ENCODE measurements around the gene L3MBTL4. TPM values are rescaled to one million over a fixed set of nuclear protein-coding genes. Genes with fewer than 3 reads are reported as not detected.
A peak's percentile ranks its signal among the peaks of the same experiment; 100 is the strongest.

L3MBTL4 gene
- polyA plus RNA-seq, 1 of the 3 experiments (the other 2 are of a cell fraction) = 0.02 TPM

DNA sequence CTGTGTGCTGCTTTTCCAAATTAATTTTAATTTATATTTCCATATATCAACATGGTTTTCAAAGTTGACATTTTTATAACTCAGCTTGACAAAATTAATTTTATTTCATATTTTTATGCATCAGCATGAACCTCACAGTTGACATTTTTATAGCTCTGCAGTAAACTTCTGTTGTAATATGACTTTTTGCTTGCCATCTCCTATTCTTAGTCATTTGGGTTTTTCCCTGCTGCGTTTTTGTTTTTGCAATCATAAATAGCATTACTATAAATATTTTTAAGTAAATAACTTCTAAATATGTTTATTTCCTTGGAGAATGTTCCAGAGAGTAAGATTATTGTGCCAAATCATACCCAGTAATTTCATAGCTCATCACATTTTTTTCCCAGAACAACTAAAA is 21.0 kb upstream of the L3MBTL4 start (continued):
- TF ChIP-seq, protein P1, sequence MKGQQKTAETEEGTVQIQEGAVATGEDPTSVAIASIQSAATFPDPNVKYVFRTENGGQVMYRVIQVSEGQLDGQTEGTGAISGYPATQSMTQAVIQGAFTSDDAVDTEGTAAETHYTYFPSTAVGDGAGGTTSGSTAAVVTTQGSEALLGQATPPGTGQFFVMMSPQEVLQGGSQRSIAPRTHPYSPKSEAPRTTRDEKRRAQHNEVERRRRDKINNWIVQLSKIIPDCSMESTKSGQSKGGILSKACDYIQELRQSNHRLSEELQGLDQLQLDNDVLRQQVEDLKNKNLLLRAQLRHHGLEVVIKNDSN (IDR thresholded peaks at IDR 0.05; ENCODE audit: borderline replicate concordance, low read depth) = no peak
- TF ChIP-seq NFIC (IDR thresholded peaks at IDR 0.05; ENCODE audit: borderline replicate concordance) = no peak
- TF ChIP-seq, protein P2, sequence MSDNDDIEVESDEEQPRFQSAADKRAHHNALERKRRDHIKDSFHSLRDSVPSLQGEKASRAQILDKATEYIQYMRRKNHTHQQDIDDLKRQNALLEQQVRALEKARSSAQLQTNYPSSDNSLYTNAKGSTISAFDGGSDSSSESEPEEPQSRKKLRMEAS (IDR thresholded peaks at IDR 0.05; ENCODE audit: low read depth) = no peak

DNA sequence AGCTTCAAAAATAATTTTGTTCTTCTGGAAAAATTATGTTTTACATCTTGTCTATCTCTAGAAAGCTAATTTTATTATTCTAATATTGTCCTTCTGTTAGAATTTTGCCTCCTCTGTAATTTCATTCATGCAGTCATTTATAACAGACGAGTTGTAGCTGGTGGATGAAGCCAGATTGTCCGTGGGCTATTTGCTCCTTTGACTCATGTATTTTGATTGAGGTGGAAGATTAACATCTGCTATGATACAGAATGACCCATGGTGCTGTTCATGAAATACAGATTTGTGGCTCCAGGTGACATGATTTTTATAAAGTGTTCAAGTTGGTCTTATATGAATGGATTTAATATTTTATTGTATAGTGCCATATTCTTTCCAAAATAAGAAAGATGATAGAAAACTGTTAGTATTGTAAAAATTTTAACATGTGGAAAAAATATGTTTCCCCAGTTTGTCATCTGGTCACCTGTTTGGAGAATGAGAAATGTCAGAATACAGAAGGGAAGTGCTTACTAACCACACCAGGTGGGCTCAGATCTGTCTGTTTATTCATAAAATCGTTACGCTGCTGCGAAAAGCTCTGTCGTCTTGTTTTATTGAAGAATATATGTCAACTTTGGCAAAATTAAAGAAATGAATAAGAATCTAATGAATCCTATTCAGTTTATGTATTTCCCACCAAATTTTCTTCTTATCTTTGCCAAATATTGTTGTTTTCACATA is 20.4 kb upstream of the L3MBTL4 start:
- H3K4me1 ChIP-seq (ENCODE audit: control insufficient read depth in 1 of 2, insufficient read depth in 2 of 2, low read depth in 1 of 2, low read length in 1 of 2) = peaks cover 0 to 3% of the 10 kb centered on the region in 2 experiments; a peak in 2 of 4 replicates
- DNase-seq = peak; percentile 80
- no peaks in the 10 kb centered on the region for H3K36me3 ChIP-seq (replicated peaks in 1 of 2; ENCODE audit: control insufficient read depth in 1 of 2, insufficient read depth in 2 of 2, low read length in 1 of 2)
- CTCF ChIA-PET = interaction anchor here (1.5 kb wide), 2 partner anchors 20 to 556 kb away, joined by 3 to 4 read pairs; partner anchors contain the start of gene L3MBTL4
- H4K20me1 ChIP-seq (ENCODE audit: insufficient read depth) = no peaks in the 10 kb centered on the region
- H3K9me2 ChIP-seq = no peaks in the 10 kb centered on the region
- H3F3A ChIP-seq (replicated peaks; ENCODE audit: insufficient read depth) = no peaks in the 10 kb centered on the region
- H2AFZ ChIP-seq (ENCODE audit: low read depth) = no peak overlapping the region
- no peak overlapping the region for H3K4me3 ChIP-seq (ENCODE audit: low read depth in 2 of 2, low read length in 1 of 2)
- H3K27me3 ChIP-seq (ENCODE audit: insufficient read depth) = no peaks in the 10 kb centered on the region
- no peaks in the 10 kb centered on the region for H3K79me2 ChIP-seq (ENCODE audit: insufficient read depth)
- H3K9ac ChIP-seq = no peak overlapping the region
- no peaks in the 10 kb centered on the region for H3K9me3 ChIP-seq
- H3K27ac ChIP-seq (ENCODE audit: low read depth in 2 of 2, low read length in 1 of 2) = no peak overlapping the region; a peak in 1 of 4 replicates
- 22% methylated on average over 6 of the region's 6 CpGs for WGBS (ENCODE audit: low lambda C conversion rate)
- no peak overlapping the region for H3K4me2 ChIP-seq
- POLR2A ChIA-PET = no interaction called here
- TF ChIP-seq YY1 (IDR thresholded peaks at IDR 0.05; ENCODE audit: low read depth) (no peak), POLR2AphosphoS5 (IDR thresholded peaks at IDR 0.05; ENCODE audit: low read depth, low read length) (no peak), RAD21 (IDR thresholded peaks at IDR 0.05; ENCODE audit: low read length) (peak; percentile 23; the same call in 1 of the 2 replicates), GATA2 (CRISPR knock-in tag; IDR thresholded peaks at IDR 0.05) (peak; percentile 87), FOSL2 (IDR thresholded peaks at IDR 0.05; ENCODE audit: borderline replicate concordance, low read depth) (no peak), SIN3A (IDR thresholded peaks at IDR 0.05; ENCODE audit: borderline replicate concordance, low read depth, low read length) (no peak), FOXJ3 (CRISPR knock-in tag; IDR thresholded peaks at IDR 0.05) (no peak), ELF1 (IDR thresholded peaks at IDR 0.05) (no peak), EP300 (IDR thresholded peaks at IDR 0.05; ENCODE audit: borderline replicate concordance in 1 of 2, low read depth in 1 of 2, low read length in 1 of 2) (peak in 1 of 2 experiments; percentile 88; a peak in 1 of 4 replicates), MXI1 (IDR thresholded peaks at IDR 0.05; ENCODE audit: low read depth, low read length) (no peak), SMC3 (IDR thresholded peaks at IDR 0.05; ENCODE audit: low read depth, low read length) (no peak), NRF1 (IDR thresholded peaks at IDR 0.05; ENCODE audit: low read depth, low read length) (no peak), RXRA (IDR thresholded peaks at IDR 0.05; ENCODE audit: borderline replicate concordance, low read depth) (no peak), TEAD4 (IDR thresholded peaks at IDR 0.05; ENCODE audit: borderline replicate concordance, insufficient read depth) (no peak)
- TF ChIP-seq, protein P2 (IDR thresholded peaks at IDR 0.05; ENCODE audit: low read depth) = no peak
- TF ChIP-seq, protein P3, sequence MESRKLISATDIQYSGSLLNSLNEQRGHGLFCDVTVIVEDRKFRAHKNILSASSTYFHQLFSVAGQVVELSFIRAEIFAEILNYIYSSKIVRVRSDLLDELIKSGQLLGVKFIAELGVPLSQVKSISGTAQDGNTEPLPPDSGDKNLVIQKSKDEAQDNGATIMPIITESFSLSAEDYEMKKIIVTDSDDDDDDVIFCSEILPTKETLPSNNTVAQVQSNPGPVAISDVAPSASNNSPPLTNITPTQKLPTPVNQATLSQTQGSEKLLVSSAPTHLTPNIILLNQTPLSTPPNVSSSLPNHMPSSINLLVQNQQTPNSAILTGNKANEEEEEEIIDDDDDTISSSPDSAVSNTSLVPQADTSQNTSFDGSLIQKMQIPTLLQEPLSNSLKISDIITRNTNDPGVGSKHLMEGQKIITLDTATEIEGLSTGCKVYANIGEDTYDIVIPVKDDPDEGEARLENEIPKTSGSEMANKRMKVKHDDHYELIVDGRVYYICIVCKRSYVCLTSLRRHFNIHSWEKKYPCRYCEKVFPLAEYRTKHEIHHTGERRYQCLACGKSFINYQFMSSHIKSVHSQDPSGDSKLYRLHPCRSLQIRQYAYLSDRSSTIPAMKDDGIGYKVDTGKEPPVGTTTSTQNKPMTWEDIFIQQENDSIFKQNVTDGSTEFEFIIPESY (IDR thresholded peaks at IDR 0.05; ENCODE audit: borderline replicate concordance, low read depth) = no peak
- TF ChIP-seq, protein P4, sequence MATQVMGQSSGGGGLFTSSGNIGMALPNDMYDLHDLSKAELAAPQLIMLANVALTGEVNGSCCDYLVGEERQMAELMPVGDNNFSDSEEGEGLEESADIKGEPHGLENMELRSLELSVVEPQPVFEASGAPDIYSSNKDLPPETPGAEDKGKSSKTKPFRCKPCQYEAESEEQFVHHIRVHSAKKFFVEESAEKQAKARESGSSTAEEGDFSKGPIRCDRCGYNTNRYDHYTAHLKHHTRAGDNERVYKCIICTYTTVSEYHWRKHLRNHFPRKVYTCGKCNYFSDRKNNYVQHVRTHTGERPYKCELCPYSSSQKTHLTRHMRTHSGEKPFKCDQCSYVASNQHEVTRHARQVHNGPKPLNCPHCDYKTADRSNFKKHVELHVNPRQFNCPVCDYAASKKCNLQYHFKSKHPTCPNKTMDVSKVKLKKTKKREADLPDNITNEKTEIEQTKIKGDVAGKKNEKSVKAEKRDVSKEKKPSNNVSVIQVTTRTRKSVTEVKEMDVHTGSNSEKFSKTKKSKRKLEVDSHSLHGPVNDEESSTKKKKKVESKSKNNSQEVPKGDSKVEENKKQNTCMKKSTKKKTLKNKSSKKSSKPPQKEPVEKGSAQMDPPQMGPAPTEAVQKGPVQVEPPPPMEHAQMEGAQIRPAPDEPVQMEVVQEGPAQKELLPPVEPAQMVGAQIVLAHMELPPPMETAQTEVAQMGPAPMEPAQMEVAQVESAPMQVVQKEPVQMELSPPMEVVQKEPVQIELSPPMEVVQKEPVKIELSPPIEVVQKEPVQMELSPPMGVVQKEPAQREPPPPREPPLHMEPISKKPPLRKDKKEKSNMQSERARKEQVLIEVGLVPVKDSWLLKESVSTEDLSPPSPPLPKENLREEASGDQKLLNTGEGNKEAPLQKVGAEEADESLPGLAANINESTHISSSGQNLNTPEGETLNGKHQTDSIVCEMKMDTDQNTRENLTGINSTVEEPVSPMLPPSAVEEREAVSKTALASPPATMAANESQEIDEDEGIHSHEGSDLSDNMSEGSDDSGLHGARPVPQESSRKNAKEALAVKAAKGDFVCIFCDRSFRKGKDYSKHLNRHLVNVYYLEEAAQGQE (IDR thresholded peaks at IDR 0.05; ENCODE audit: low read depth, low read length) = no peak
- TF ChIP-seq, protein P1 (IDR thresholded peaks at IDR 0.05; ENCODE audit: borderline replicate concordance, low read depth) = no peak
- TF ChIP-seq, protein P5, sequence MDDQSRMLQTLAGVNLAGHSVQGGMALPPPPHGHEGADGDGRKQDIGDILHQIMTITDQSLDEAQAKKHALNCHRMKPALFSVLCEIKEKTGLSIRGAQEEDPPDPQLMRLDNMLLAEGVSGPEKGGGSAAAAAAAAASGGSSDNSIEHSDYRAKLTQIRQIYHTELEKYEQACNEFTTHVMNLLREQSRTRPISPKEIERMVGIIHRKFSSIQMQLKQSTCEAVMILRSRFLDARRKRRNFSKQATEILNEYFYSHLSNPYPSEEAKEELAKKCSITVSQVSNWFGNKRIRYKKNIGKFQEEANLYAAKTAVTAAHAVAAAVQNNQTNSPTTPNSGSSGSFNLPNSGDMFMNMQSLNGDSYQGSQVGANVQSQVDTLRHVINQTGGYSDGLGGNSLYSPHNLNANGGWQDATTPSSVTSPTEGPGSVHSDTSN (IDR thresholded peaks at IDR 0.05) = no peak

Measured in SK-N-SH (cell line).